ENCODE results near the gene RASAL2. TPM values are rescaled to one million over a fixed set of nuclear protein-coding genes. Genes with fewer than 3 reads are reported as not detected.

The RASAL2 gene
- total and polyA plus RNA-seq, 2 experiments from 2014 or later: 16.0 to 42.2 TPM

- TF ChIP-seq ZNF462 (CRISPR knock-in tag; IDR thresholded peaks at IDR 0.05): no peak
- TF ChIP-seq EZH2 (IDR thresholded peaks at IDR 0.05; ENCODE audit: low read depth, unreplicated experiment): no peak
- TF ChIP-seq REST (IDR thresholded peaks at IDR 0.05; ENCODE audit: unreplicated experiment): no peak
- TF ChIP-seq ZNF331 (CRISPR knock-in tag; IDR thresholded peaks at IDR 0.05; ENCODE audit: low read depth): no peak
- no peak for TF ChIP-seq CREB1 (CRISPR knock-in tag; IDR thresholded peaks at IDR 0.05; ENCODE audit: low read depth)
- no peak for TF ChIP-seq CTCF (conservative IDR thresholded peaks at IDR 0.05; ENCODE audit: low read depth in 2 of 2)
- TF ChIP-seq STAT1 (IDR thresholded peaks at IDR 0.05; ENCODE audit: unreplicated experiment): no peak
Observed at GRCh38 chr1:178075333-178075732, 18.6 kb upstream of the RASAL2 start (continued).

Data from GM23338 (cell line).